Hematopoietic multipotent progenitor cell treated with erythropoietin and hydrocortisone succinate and interleukin-3 and kit ligand, for 6 days (in vitro differentiated cells): ENCODE results near the gene SH3BP5.

Source experiments
- DNase-seq: peaks from one replicate; pipeline ENCODE4 v3.0.0-alpha.2; 2015

SH3BP5 gene

GRCh38 chr3:15271785-15272381 is 60.5 kb downstream of the SH3BP5 start:
- peak; percentile 72 for DNase-seq

GRCh38 chr3:15271030-15271429 is 61.4 kb downstream of the SH3BP5 start:
- no peak for DNase-seq

- DNase-seq, result peak; percentile 95
Observed at GRCh38 chr3:15269091-15269989, 63.0 kb downstream of the SH3BP5 start.

- peak; percentile 96 for DNase-seq
Observed at GRCh38 chr3:15268033-15268631, 64.3 kb downstream of the SH3BP5 start.

- no peak for DNase-seq
Observed at GRCh38 chr3:15267502-15267901, 64.9 kb downstream of the SH3BP5 start.

GRCh38 chr3:15266510-15267376 is 65.6 kb downstream of the SH3BP5 start:
- peak; percentile 57 for DNase-seq

GRCh38 chr3:15265655-15266509 is 66.5 kb downstream of the SH3BP5 start:
- no peak for DNase-seq

- DNase-seq, result no peak
Observed at GRCh38 chr3:15264486-15264885, 67.9 kb downstream of the SH3BP5 start.

- no peak for DNase-seq
Observed at GRCh38 chr3:15263926-15264325, 68.5 kb downstream of the SH3BP5 start.

GRCh38 chr3:15263120-15263519 is 69.3 kb downstream of the SH3BP5 start:
- DNase-seq, result no peak

- no peak for DNase-seq
Observed at GRCh38 chr3:15262021-15262420, 70.4 kb downstream of the SH3BP5 start.

GRCh38 chr3:15261274-15261673 is 71.1 kb downstream of the SH3BP5 start:
- DNase-seq, result no peak

- DNase-seq, result no peak
Observed at GRCh38 chr3:15260531-15260930, 71.9 kb downstream of the SH3BP5 start.

GRCh38 chr3:15258720-15259119 is 73.7 kb downstream of the SH3BP5 start:
- DNase-seq, result no peak

- DNase-seq, result no peak
Observed at GRCh38 chr3:15256861-15257341, 75.5 kb downstream of the SH3BP5 start.

GRCh38 chr3:15255215-15255614 is 77.2 kb downstream of the SH3BP5 start:
- no peak for DNase-seq

GRCh38 chr3:15253023-15253697 is 79.2 kb downstream of the SH3BP5 start:
- DNase-seq, result no peak

GRCh38 chr3:15246186-15246585 is 86.2 kb downstream of the SH3BP5 start:
- no peak for DNase-seq

GRCh38 chr3:15243822-15244482 is 88.4 kb downstream of the SH3BP5 start:
- DNase-seq, result no peak

GRCh38 chr3:15241341-15241740 is 91.0 kb downstream of the SH3BP5 start:
- peak; percentile 62 for DNase-seq

- no peak for DNase-seq
Observed at GRCh38 chr3:15229262-15229661, 103.1 kb downstream of the SH3BP5 start.
